ENCODE results near the gene DCST2. TPM values are rescaled to one million over a fixed set of nuclear protein-coding genes. Genes with fewer than 3 reads are reported as not detected.

Gene DCST2
- total and polyA plus RNA-seq, 9 of the 15 experiments (the other 6 are each of a cell fraction or from before 2014, with no cell fraction given), result 0.09 to 0.49 (median 0.11) TPM; not detected in 3

DNA sequence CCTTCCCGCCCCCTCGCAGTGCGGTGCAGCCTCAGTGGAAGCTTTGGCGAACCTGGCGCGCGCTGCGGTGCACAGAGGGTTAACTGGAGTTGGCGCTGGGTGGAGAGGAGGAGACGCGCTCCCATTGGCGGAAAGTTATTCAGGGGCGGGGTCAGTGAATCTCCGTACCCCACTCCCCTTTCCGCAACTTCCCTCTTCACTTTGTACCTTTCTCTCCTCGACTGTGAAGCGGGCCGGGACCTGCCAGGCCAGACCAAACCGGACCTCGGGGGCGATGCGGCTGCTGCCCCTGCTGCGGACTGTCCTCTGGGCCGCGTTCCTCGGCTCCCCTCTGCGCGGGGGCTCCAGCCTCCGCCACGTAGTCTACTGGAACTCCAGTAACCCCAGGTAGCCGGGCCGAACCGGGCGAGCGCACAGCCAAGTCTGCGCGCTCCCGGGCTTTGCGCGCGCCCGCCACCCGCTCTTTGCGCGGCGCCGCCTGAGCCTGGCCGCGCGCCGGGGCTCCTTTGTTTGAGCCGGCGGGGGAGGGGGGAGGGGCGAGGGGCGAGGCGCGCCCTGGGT is 30.0 kb upstream of the DCST2 start, which contains the start of gene EFNA4 (continued):
- TF ChIP-seq, protein P1, sequence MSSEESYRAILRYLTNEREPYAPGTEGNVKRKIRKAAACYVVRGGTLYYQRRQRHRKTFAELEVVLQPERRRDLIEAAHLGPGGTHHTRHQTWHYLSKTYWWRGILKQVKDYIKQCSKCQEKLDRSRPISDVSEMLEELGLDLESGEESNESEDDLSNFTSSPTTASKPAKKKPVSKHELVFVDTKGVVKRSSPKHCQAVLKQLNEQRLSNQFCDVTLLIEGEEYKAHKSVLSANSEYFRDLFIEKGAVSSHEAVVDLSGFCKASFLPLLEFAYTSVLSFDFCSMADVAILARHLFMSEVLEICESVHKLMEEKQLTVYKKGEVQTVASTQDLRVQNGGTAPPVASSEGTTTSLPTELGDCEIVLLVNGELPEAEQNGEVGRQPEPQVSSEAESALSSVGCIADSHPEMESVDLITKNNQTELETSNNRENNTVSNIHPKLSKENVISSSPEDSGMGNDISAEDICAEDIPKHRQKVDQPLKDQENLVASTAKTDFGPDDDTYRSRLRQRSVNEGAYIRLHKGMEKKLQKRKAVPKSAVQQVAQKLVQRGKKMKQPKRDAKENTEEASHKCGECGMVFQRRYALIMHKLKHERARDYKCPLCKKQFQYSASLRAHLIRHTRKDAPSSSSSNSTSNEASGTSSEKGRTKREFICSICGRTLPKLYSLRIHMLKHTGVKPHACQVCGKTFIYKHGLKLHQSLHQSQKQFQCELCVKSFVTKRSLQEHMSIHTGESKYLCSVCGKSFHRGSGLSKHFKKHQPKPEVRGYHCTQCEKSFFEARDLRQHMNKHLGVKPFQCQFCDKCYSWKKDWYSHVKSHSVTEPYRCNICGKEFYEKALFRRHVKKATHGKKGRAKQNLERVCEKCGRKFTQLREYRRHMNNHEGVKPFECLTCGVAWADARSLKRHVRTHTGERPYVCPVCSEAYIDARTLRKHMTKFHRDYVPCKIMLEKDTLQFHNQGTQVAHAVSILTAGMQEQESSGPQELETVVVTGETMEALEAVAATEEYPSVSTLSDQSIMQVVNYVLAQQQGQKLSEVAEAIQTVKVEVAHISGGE (CRISPR knock-in tag; IDR thresholded peaks at IDR 0.05), result peak in 1 of 3 experiments; percentile 79; a peak in 1 of 6 replicates

DNA sequence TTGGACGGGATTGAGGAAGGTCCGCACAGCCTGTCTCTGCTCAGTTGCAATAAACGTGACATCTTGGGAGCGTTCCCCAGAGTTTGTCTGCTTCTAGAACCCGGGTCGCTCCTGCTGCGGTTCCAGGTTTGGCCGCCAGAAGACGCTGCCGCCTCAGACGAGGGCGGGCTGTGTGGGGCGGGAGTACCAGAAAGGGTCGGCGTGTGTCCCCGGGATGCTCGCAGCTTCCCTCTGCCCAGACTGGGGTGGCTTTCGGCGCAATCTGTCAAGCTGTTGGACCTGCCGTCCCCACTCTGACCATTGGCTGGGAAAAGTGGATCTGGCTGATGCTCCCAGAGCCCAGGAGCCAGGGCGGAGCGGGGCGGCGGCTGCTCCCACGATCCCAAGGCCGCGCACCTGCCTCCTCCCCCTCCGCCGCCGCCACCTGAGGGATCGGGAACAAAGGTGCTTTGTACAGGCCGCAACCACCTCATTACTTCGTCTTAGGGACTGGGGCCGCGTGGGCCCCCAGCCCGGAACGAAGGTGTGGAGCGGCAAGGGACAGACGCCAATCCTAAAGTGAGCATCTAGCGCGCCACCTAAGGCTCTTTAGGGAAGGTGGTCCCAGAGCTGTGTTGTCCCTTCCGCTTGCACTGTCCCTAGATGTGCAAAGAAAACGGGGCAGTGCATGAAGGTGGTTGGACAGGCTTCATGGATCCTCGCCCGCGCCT is 29.3 kb upstream of the DCST2 start:
- H3K9me3 ChIP-seq (replicated peaks; ENCODE audit: control insufficient read depth, insufficient read depth, low read depth, low read length), result no peaks in the 10 kb centered on the region
- H3K9ac ChIP-seq (ENCODE audit: insufficient read depth in 1 of 2, low read depth in 2 of 2, low read length in 2 of 2), result peak overlapping the region in 1 of 2 experiments; percentile 79; a peak in 2 of 4 replicates
- no peak overlapping the region; the same call in 2 of the 3 replicates for H3K27ac ChIP-seq (ENCODE audit: extremely low read depth, low read depth, low read length)
- peak; percentile 81 for ATAC-seq
- peaks cover 7% of the 10 kb centered on the region for H3K9me1 ChIP-seq (ENCODE audit: control insufficient read depth, insufficient read depth, low read length)
- H3K4me1 ChIP-seq (replicated peaks in 1 of 2; ENCODE audit: control insufficient read depth in 2 of 2, insufficient read depth in 2 of 2, low read length in 2 of 2), result peaks cover 27 to 59% of the 10 kb centered on the region in 2 experiments
- DNase-seq (ENCODE audit: extremely low read depth in 1 of 4, low spot score in 3 of 4), result peak; percentile 72 to 87 (median 80)
- H3K79me2 ChIP-seq (ENCODE audit: control insufficient read depth, insufficient read depth, low read length), result peaks cover 9% of the 10 kb centered on the region; the same call in 2 of the 3 replicates
- no peaks in the 10 kb centered on the region; the same call in 1 of the 2 replicates for H4K20me1 ChIP-seq (replicated peaks; ENCODE audit: control insufficient read depth, insufficient read depth, low read length)
- peak overlapping the region; percentile 58 for H3K4me3 ChIP-seq
- peak overlapping the region; percentile 81 for H3K4me2 ChIP-seq (ENCODE audit: insufficient read depth, low read length)
- intact Hi-C loops (cut with micrococcal nuclease), result loop anchor here (1.0 to 5.0 kb wide), 5 partner anchors 8 to 504 kb away; partner anchors contain the start of genes CKS1B, SHC1 and UBE2Q1
- FAIRE-seq, result peak; percentile 81
- ChIA-PET CTCF (ENCODE audit: low intra/inter-chr PET ratio) (interaction anchor here (0.7 to 4.0 kb wide), 5 partner anchors 17 to 583 kb away, joined by 3 to 153 read pairs (median 9); partner anchors contain the start of gene EFNA3), POLR2A (interaction anchor here (0.6 to 1.9 kb wide), 5 partner anchors 22 to 396 kb away, joined by 3 to 6 read pairs (median 3); partner anchors contain the start of gene SHC1)
- peak overlapping the region; percentile 86 for H2AFZ ChIP-seq (ENCODE audit: low read depth, low read length)
- in situ Hi-C loops (cut with MboI), result loop anchor here (5.0 kb wide), 1 partner anchor 106 kb away; the partner anchor contains the start of gene PBXIP1
- no TSS peak for BruUV-seq (replicated peaks)
- 5% methylated on average over 43 of the region's 46 CpGs for WGBS (ENCODE audit: insufficient coverage, low coverage, missing lambda C conversion rate)
- H3K27me3 ChIP-seq (ENCODE audit: control insufficient read depth in 2 of 2, insufficient read depth in 2 of 2, low read length in 2 of 2), result no peaks in the 10 kb centered on the region
- H3K36me3 ChIP-seq (ENCODE audit: control insufficient read depth, insufficient read depth, low read length), result peaks cover 32% of the 10 kb centered on the region; the same call in 2 of the 3 replicates
- TF ChIP-seq L3MBTL2 (IDR thresholded peaks at IDR 0.05), result 0 out of 2 replicates have a peak, but pooled peaks have one; percentile 8
- TF ChIP-seq, protein P2, sequence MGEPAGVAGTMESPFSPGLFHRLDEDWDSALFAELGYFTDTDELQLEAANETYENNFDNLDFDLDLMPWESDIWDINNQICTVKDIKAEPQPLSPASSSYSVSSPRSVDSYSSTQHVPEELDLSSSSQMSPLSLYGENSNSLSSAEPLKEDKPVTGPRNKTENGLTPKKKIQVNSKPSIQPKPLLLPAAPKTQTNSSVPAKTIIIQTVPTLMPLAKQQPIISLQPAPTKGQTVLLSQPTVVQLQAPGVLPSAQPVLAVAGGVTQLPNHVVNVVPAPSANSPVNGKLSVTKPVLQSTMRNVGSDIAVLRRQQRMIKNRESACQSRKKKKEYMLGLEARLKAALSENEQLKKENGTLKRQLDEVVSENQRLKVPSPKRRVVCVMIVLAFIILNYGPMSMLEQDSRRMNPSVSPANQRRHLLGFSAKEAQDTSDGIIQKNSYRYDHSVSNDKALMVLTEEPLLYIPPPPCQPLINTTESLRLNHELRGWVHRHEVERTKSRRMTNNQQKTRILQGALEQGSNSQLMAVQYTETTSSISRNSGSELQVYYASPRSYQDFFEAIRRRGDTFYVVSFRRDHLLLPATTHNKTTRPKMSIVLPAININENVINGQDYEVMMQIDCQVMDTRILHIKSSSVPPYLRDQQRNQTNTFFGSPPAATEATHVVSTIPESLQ (CRISPR knock-in tag; IDR thresholded peaks at IDR 0.05), result no peak
- TF ChIP-seq, protein P3, sequence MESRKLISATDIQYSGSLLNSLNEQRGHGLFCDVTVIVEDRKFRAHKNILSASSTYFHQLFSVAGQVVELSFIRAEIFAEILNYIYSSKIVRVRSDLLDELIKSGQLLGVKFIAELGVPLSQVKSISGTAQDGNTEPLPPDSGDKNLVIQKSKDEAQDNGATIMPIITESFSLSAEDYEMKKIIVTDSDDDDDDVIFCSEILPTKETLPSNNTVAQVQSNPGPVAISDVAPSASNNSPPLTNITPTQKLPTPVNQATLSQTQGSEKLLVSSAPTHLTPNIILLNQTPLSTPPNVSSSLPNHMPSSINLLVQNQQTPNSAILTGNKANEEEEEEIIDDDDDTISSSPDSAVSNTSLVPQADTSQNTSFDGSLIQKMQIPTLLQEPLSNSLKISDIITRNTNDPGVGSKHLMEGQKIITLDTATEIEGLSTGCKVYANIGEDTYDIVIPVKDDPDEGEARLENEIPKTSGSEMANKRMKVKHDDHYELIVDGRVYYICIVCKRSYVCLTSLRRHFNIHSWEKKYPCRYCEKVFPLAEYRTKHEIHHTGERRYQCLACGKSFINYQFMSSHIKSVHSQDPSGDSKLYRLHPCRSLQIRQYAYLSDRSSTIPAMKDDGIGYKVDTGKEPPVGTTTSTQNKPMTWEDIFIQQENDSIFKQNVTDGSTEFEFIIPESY (CRISPR knock-in tag; IDR thresholded peaks at IDR 0.05), result peak; percentile 57
- 0 out of 2 replicates have a peak, but pooled peaks have one; percentile 40 for TF ChIP-seq TOE1 (IDR thresholded peaks at IDR 0.05; ENCODE audit: borderline replicate concordance)
- no peak for TF ChIP-seq TOE1 (CRISPR knock-in tag; IDR thresholded peaks at IDR 0.05; ENCODE audit: borderline replicate concordance, low read depth)
- TF ChIP-seq KAT7 (CRISPR knock-in tag; IDR thresholded peaks at IDR 0.05; ENCODE audit: borderline replicate concordance), result peak; percentile 28; the same call in 1 of the 2 replicates
- peak; percentile 67; the same call in 1 of the 2 replicates for TF ChIP-seq CTBP1 (IDR thresholded peaks at IDR 0.05; ENCODE audit: borderline replicate concordance)

Measured in K562 (cell line).